Stimulated activated CD8-positive, alpha-beta memory T cell treated with anti-CD3 and anti-CD28 coated beads, Interleukin-7, amount 100 ng/mL, for 1 hour (primary cell): ENCODE results near the gene ICA1L.
"Not testable (repeated sequence)": the region's sequence is repeated elsewhere in the genome, so short reads cannot be mapped to it uniquely, and the experiment has no call there.

Source experiments
- DNase-seq, 2 donors: peaks; one replicate each; pipeline ENCODE4 v3.0.0-alpha.2; 2020; ENCODE audit warnings: low read depth in 2 of 2

ICA1L gene

GRCh38 chr2:202847693-202848524 is 23.7 kb downstream of the ICA1L start:
- DNase-seq: no peak

- no peak for DNase-seq
Observed at GRCh38 chr2:202844656-202845055, 26.9 kb downstream of the ICA1L start.

- no peak for DNase-seq
Observed at GRCh38 chr2:202842690-202843089, 28.9 kb downstream of the ICA1L start.

- no peak for DNase-seq
Observed at GRCh38 chr2:202841090-202841867, 30.3 kb downstream of the ICA1L start.

GRCh38 chr2:202831242-202832220 is 40.0 kb downstream of the ICA1L start:
- peak; percentile 1 to 2 for DNase-seq

- no peak for DNase-seq
Observed at GRCh38 chr2:202824901-202825300, 46.7 kb downstream of the ICA1L start.

- DNase-seq: no peak
Observed at GRCh38 chr2:202822411-202822810, 49.2 kb downstream of the ICA1L start.

GRCh38 chr2:202821206-202822160 is 50.1 kb downstream of the ICA1L start:
- no peak for DNase-seq

GRCh38 chr2:202818321-202818720 is 53.2 kb downstream of the ICA1L start:
- no peak for DNase-seq

GRCh38 chr2:202817771-202818170 is 53.8 kb downstream of the ICA1L start:
- DNase-seq: no peak

- no peak for DNase-seq
Observed at GRCh38 chr2:202815548-202816360, 55.8 kb downstream of the ICA1L start.

GRCh38 chr2:202814226-202814625 is 57.3 kb downstream of the ICA1L start:
- no peak for DNase-seq

GRCh38 chr2:202813387-202813786 is 58.2 kb downstream of the ICA1L start:
- no peak for DNase-seq

GRCh38 chr2:202808754-202809153 is 62.8 kb downstream of the ICA1L start:
- no peak for DNase-seq

GRCh38 chr2:202807431-202808138 is 64.0 kb downstream of the ICA1L start:
- DNase-seq: not testable (repeated sequence)

- not testable (repeated sequence) for DNase-seq
Observed at GRCh38 chr2:202805911-202806310, 65.7 kb downstream of the ICA1L start.

GRCh38 chr2:202797944-202798343 is 73.6 kb downstream of the ICA1L start:
- no peak for DNase-seq

GRCh38 chr2:202790676-202791075 is 80.9 kb downstream of the ICA1L start:
- DNase-seq: no peak

GRCh38 chr2:202786842-202787241 is 84.7 kb downstream of the ICA1L start:
- no peak for DNase-seq
